OCI-LY1 (cell line): ENCODE data around the gene TSPOAP1.

ENCODE experiments used
- H2AFZ ChIP-seq: fragments of 200-600 bp; sonication (generic), shearing (Covaris generic); 2 replicates; pipeline ENCODE4 v1.6.0; 2014; ENCODE audit warnings: antibody characterized with exemption, mild to moderate bottlenecking, low read length
- H3F3A ChIP-seq: fragments of 200-600 bp; sonication (generic), shearing (Covaris generic); 2 replicates; pipeline ENCODE4 v1.6.0; 2014; ENCODE audit warnings: mild to moderate bottlenecking, antibody characterized with exemption, low read length, moderate library complexity; ENCODE audit not compliant: insufficient read depth
- H3K27ac ChIP-seq: fragments of 200-600 bp; sonication (generic); 2 replicates; pipeline ENCODE4 v1.5.1; 2014; ENCODE audit warnings: low read length, mixed run types, mild to moderate bottlenecking, low read depth; ENCODE audit not compliant: poor library complexity, severe bottlenecking
- H3K27me3 ChIP-seq: fragments of 200-600 bp; sonication (generic); 2 replicates; pipeline ENCODE4 v1.6.0; 2014; ENCODE audit warnings: antibody characterized with exemption, mild to moderate bottlenecking, low read length, moderate library complexity; ENCODE audit not compliant: insufficient read depth
- H3K36me3 ChIP-seq: fragments of 200-600 bp; sonication (generic); 2 replicates; pipeline ENCODE4 v1.6.1; 2014; ENCODE audit warnings: mild to moderate bottlenecking, antibody characterized with exemption, low read length, moderate library complexity, mixed read lengths; ENCODE audit not compliant: insufficient read depth
- H3K4me1 ChIP-seq: fragments of 200-600 bp; sonication (generic); 2 replicates; pipeline ENCODE4 v1.5.1; 2014; ENCODE audit warnings: mild to moderate bottlenecking, low read length, moderate library complexity; ENCODE audit not compliant: insufficient read depth, severe bottlenecking
- H3K4me2 ChIP-seq: fragments of 200-600 bp; sonication (generic), shearing (Covaris generic); 2 replicates; pipeline ENCODE4 v1.6.1; 2014; ENCODE audit warnings: low read length
- H3K4me3 ChIP-seq: fragments of 200-600 bp; sonication (generic); 2 replicates; pipeline ENCODE4 v1.5.1; 2014; ENCODE audit warnings: low read length, low read depth, mild to moderate bottlenecking, mixed read lengths; ENCODE audit not compliant: poor library complexity, severe bottlenecking
- H3K79me2 ChIP-seq: fragments of 200-600 bp; shearing (Covaris generic); 2 replicates; pipeline ENCODE4 v1.6.1; 2016; ENCODE audit warnings: mixed run types, low read length, mixed read lengths; ENCODE audit not compliant: insufficient read depth
- H3K9ac ChIP-seq: fragments of 200-600 bp; sonication (generic), shearing (Covaris generic); 2 replicates; pipeline ENCODE4 v1.6.1; 2014; ENCODE audit warnings: mild to moderate bottlenecking, low read length, mixed read lengths
- H3K9me2 ChIP-seq: fragments of 200-600 bp; sonication (generic), shearing (Covaris generic); 2 replicates; pipeline ENCODE4 v1.6.1; 2014; ENCODE audit warnings: low read depth, mild to moderate bottlenecking, low read length, mixed read lengths
- H3K9me3 ChIP-seq: fragments of 200-600 bp; shearing (Covaris generic); 2 replicates; pipeline ENCODE4 v1.6.1; 2014; ENCODE audit warnings: low read length, mixed read lengths
- H4K20me1 ChIP-seq: fragments of 200-600 bp; sonication (generic), shearing (Covaris generic); 2 replicates; pipeline ENCODE4 v1.6.0; 2016; ENCODE audit warnings: mild to moderate bottlenecking, low read length; ENCODE audit not compliant: insufficient read depth
- EZH2 ChIP-seq: fragments of 200-600 bp; sonication (generic), shearing (Covaris generic); IDR thresholded peaks from 2 replicates; pipeline ENCODE4 v1.8.0; 2017; ENCODE audit warnings: borderline replicate concordance, mixed run types, mild to moderate bottlenecking, antibody characterized with exemption, low read length, moderate library complexity, mixed read lengths
- TF ChIP-seq, protein P1 (sequence below): fragments of 200-600 bp; sonication (generic), shearing (Covaris generic); IDR thresholded peaks from 2 replicates; pipeline ENCODE4 v1.5.1; 2017; ENCODE audit warnings: mild to moderate bottlenecking, antibody characterized with exemption, low read length, moderate library complexity, mixed read lengths

Gene TSPOAP1

DNA sequence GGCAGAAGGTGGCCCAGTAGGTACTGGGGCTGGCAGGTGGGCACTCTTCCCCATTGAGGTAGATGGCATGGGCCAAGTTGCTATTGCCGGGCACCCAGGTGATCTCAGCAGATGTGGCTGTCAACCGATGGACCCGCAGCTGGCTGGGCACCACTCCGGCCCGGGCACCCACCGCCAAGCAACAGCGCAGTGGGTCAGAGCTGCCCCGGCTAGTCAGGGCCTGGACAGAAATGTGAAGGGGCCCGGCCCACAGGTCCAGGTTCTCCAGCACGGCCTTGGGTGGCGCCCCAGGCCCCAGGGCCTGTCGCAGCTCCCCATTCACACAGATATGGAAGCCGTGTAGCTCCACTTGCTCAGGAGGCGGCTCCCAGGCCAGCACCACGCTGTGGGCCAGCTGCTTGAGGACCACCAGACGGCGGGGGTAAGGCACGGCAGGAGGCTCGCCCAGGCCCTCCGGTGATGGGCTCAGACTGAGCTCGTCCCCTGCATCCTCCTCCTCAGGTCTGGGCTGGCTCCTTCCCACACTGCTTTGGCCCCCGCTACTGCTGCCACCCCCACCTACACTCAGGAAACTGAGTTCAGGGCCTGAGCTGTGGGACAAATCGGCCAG is 16.5 kb downstream of the TSPOAP1 start:
- Histone ChIP-seq H3K36me3 (peaks cover 22% of the 10 kb centered on the region; the same call in 1 of the 2 replicates), H3F3A (no peaks in the 10 kb centered on the region), H3K79me2 (no peaks in the 10 kb centered on the region), H3K4me2 (no peak overlapping the region), H3K4me3 (no peak overlapping the region), H4K20me1 (no peaks in the 10 kb centered on the region), H3K4me1 (no peaks in the 10 kb centered on the region), H2AFZ (no peak overlapping the region), H3K9me3 (no peaks in the 10 kb centered on the region), H3K27ac (no peak overlapping the region), H3K9ac (no peak overlapping the region), H3K9me2 (no peaks in the 10 kb centered on the region), H3K27me3 (no peaks in the 10 kb centered on the region)
- TF ChIP-seq, protein P1, sequence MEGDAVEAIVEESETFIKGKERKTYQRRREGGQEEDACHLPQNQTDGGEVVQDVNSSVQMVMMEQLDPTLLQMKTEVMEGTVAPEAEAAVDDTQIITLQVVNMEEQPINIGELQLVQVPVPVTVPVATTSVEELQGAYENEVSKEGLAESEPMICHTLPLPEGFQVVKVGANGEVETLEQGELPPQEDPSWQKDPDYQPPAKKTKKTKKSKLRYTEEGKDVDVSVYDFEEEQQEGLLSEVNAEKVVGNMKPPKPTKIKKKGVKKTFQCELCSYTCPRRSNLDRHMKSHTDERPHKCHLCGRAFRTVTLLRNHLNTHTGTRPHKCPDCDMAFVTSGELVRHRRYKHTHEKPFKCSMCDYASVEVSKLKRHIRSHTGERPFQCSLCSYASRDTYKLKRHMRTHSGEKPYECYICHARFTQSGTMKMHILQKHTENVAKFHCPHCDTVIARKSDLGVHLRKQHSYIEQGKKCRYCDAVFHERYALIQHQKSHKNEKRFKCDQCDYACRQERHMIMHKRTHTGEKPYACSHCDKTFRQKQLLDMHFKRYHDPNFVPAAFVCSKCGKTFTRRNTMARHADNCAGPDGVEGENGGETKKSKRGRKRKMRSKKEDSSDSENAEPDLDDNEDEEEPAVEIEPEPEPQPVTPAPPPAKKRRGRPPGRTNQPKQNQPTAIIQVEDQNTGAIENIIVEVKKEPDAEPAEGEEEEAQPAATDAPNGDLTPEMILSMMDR, result no peak
- no peak for TF ChIP-seq EZH2

DNA sequence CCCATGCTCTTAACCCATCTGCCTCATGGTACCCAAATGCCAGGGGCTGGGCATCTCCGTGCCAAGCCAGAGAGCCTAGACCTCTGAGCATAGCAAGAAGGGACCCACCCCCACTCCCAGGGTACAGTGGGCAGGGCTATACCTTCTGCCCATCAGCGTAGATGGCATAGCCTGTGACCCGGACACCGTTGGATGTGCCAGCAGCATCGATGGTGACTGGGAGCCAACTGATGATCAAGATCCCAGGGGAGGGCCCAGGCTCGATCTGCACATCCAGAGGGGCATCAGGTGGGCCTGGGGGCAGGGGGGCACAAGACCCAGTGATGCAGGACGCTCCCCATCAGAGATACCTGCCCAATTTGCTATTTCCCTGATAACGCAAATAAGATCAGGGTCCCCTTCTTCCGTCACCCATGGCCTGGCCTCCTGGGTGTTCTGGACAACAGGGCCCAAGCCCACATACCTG is 17.1 kb downstream of the TSPOAP1 start:
- H3K4me3 ChIP-seq, result no peak overlapping the region
- no peak overlapping the region for H2AFZ ChIP-seq
- no peaks in the 10 kb centered on the region for H3F3A ChIP-seq
- H3K9ac ChIP-seq, result no peak overlapping the region
- H3K27me3 ChIP-seq, result no peaks in the 10 kb centered on the region
- TF ChIP-seq, protein P1, result no peak
- TF ChIP-seq EZH2, result no peak
- H3K9me2 ChIP-seq, result no peaks in the 10 kb centered on the region
- H3K27ac ChIP-seq, result no peak overlapping the region
- H3K9me3 ChIP-seq, result no peaks in the 10 kb centered on the region
- H3K4me2 ChIP-seq, result no peak overlapping the region
- no peaks in the 10 kb centered on the region for H3K4me1 ChIP-seq
- H3K79me2 ChIP-seq, result no peaks in the 10 kb centered on the region
- H4K20me1 ChIP-seq, result no peaks in the 10 kb centered on the region
- H3K36me3 ChIP-seq, result peaks cover 26% of the 10 kb centered on the region; the same call in 1 of the 2 replicates

DNA sequence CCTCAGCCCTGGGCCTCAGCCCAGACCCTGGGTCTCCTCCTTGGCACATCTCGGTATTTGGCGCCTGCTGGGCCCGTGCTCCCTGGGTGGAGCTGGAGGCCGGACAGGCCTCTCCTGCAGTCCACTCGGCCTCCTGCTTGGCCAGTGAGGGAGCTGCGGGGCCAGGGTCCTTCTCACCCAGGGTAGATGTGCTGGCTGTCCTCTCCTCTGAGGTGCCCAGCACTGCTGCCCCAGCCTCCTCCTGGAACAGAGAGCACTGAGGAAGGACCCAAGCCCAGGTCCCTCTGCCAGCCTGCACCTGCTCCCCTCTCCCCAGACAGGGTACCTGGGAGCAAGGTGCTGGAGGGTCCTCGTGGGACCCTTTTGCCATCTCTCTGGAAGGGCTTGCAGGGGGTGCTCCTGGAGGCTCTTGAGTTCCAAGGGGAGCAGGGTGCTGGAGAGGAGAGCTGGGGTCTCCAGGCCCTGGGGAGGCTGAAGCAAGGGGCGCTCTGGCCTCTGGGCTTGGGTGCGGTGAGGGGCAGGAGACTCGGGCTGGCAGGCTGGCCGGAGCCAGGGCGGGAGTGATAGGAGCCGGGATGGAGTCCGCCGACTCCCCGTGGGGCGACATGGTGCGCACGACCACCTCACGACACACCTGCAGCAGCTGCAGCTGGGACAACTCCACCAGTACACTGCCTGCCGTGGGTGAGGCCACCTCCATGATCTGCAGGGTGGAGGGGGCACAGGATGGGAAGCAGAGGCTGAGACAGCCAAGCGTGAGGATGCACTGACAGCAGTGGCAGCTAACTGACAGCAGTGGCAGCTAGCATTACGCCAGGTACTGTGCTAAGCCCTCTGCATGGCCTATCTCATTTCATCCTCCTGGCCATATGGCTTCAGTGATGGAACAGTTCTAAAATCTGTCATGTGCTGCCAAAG is 17.8 kb downstream of the TSPOAP1 start:
- TF ChIP-seq, protein P1, result no peak
- TF ChIP-seq EZH2, result no peak
- Histone ChIP-seq H3K4me2 (no peak overlapping the region), H3F3A (no peaks in the 10 kb centered on the region), H3K36me3 (peaks cover 26% of the 10 kb centered on the region; the same call in 1 of the 2 replicates), H3K9me3 (no peaks in the 10 kb centered on the region), H3K9me2 (no peaks in the 10 kb centered on the region), H3K9ac (no peak overlapping the region), H2AFZ (no peak overlapping the region), H3K4me3 (no peak overlapping the region), H3K27me3 (no peaks in the 10 kb centered on the region), H3K79me2 (no peaks in the 10 kb centered on the region), H3K27ac (no peak overlapping the region), H3K4me1 (no peaks in the 10 kb centered on the region), H4K20me1 (no peaks in the 10 kb centered on the region)
